Upper lobe of left lung (tissue), 6 donors: ENCODE results near the gene MAP4K4. TPM values are rescaled to one million over a fixed set of nuclear protein-coding genes. Genes with fewer than 3 reads are reported as not detected.
"Not testable (repeated sequence)": the region's sequence is repeated elsewhere in the genome, so short reads cannot be mapped to it uniquely, and the experiment has no call there.

Experiments
- ATAC-seq, 2 donors: fragments of 200-7000 bp; cut with Tn5 transposase; one replicate each; pipeline ENCODE4 v1.9.1; 2022; ENCODE audit warnings: mild to moderate bottlenecking in 2 of 2, moderate library complexity in 2 of 2; ENCODE audit not compliant: low FRiP score in 2 of 2
- DNase-seq, 2 donors: peaks; one replicate each; pipeline ENCODE4 v3.0.0-alpha.2; 2019 to 2020
- H3K27ac ChIP-seq, 4 donors: fragments of 200-600 bp; sonication (generic); one replicate each; pipeline ENCODE4 v1.5.1; 2016 to 2019
- H3K27me3 ChIP-seq, 4 donors: fragments of 200-600 bp; sonication (generic); one replicate each; pipeline ENCODE4 v1.5.1; 2017 to 2019
- H3K36me3 ChIP-seq, 4 donors: fragments of 200-600 bp; sonication (generic); one replicate each; pipeline ENCODE4 v1.5.1; 2016 to 2019
- H3K4me1 ChIP-seq, 4 donors: fragments of 200-600 bp; sonication (generic); one replicate each; pipeline ENCODE4 v1.5.1; 2018 to 2019
- H3K4me3 ChIP-seq, 4 donors: fragments of 200-600 bp; sonication (generic); one replicate each; pipeline ENCODE4 v1.5.1; 2017 to 2019; ENCODE audit warnings: mild to moderate bottlenecking in 2 of 4, moderate library complexity in 1 of 4
- H3K9me3 ChIP-seq, 4 donors: fragments of 200-600 bp; sonication (generic); one replicate each; pipeline ENCODE4 v1.5.1; 2018 to 2019
- EP300 ChIP-seq, 4 donors: sonication (generic); formaldehyde crosslinking; IDR thresholded peaks; one replicate each; pipeline ENCODE4 v1.5.1; 2017; ENCODE audit warnings: antibody characterized with exemption in 4 of 4, control low read depth in 2 of 4
- POLR2A ChIP-seq, 4 donors: fragments of 450-650 bp; IDR thresholded peaks; one replicate each; pipeline ENCODE4 v1.5.1; 2016 to 2017; ENCODE audit warnings: antibody characterized with exemption in 4 of 4, mild to moderate bottlenecking in 2 of 4
- POLR2AphosphoS5 ChIP-seq, 2 donors: sonication (generic); formaldehyde crosslinking; IDR thresholded peaks; one replicate each; pipeline ENCODE4 v1.5.1; 2017; ENCODE audit warnings: antibody characterized with exemption in 2 of 2
- WGBS, 2 donors: methylation state at CpG; one replicate each; pipeline ENCODE4 v1.1.5; 2017 to 2018; 5-methylcytosine and 5-hydroxymethylcytosine counted together
- total RNA-seq, 6 donors: library from RNA; depleted of rRNA in 4 of 6; stranded (reverse); fragments of >200 nt in 4 of 6; gene quantifications; one replicate each; pipeline versions ENCODE4 v1.1.0 to v1.2.1, GENCODE V29; 2016 to 2021
- TF ChIP-seq, protein P1 (sequence below), 6 experiments: fragments of 450-650 bp in 4 of 6; fragments of 200-600 bp in 2 of 6; sonication (generic) in 2 of 6; IDR thresholded peaks; one replicate each; pipeline ENCODE4 v1.5.1; 2016 to 2019; ENCODE audit warnings: antibody characterized with exemption in 6 of 6
- donor health status: DM: no; HTN: no; CAD: no; lungs with moderate emphysema.
- donor health status: DM: no; HTN: yes; CAD: no; lungs with severe emphysema.

MAP4K4 gene
- total RNA-seq, 6 donors from 2014 or later, result 49.8 to 88.0 (median 56.4) TPM

DNA sequence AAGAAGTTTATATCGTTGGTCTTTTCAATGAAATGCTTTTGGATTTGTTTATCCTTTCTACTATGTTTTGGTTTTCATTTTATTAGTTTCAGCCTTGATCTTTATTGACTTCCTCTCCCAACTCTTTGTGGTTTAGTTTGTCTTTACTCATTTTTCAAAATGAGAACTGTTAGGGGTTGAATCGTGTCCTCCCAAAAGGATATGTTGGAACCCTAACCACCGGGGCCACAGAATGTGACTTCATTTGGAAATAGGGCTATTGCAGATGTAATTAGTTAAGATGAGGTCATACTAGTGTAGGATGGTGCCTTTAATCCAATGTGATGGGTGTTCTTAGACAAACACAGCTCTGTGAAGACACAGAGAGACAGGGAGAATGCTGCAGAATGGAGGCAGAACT, 233.9 kb downstream of the MAP4K4 start:
- DNase-seq, result no peak
- TF ChIP-seq, protein P1, sequence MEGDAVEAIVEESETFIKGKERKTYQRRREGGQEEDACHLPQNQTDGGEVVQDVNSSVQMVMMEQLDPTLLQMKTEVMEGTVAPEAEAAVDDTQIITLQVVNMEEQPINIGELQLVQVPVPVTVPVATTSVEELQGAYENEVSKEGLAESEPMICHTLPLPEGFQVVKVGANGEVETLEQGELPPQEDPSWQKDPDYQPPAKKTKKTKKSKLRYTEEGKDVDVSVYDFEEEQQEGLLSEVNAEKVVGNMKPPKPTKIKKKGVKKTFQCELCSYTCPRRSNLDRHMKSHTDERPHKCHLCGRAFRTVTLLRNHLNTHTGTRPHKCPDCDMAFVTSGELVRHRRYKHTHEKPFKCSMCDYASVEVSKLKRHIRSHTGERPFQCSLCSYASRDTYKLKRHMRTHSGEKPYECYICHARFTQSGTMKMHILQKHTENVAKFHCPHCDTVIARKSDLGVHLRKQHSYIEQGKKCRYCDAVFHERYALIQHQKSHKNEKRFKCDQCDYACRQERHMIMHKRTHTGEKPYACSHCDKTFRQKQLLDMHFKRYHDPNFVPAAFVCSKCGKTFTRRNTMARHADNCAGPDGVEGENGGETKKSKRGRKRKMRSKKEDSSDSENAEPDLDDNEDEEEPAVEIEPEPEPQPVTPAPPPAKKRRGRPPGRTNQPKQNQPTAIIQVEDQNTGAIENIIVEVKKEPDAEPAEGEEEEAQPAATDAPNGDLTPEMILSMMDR (IDR thresholded peaks at IDR 0.05), result no peak
- no peak for TF ChIP-seq POLR2A (IDR thresholded peaks at IDR 0.05)
- TF ChIP-seq EP300 (IDR thresholded peaks at IDR 0.05), result no peak
- no peak for TF ChIP-seq POLR2AphosphoS5 (IDR thresholded peaks at IDR 0.05)
- 65% methylated on average over 3 of the region's 3 CpGs for WGBS, 2 donors
- Histone ChIP-seq H3K9me3 (peaks cover 0 to 12% (median 9%) of the 10 kb centered on the region in 4 donors), H3K4me1 (no peaks in the 10 kb centered on the region), H3K4me3 (no peak overlapping the region), H3K27ac (no peak overlapping the region), H3K36me3 (no peaks in the 10 kb centered on the region), H3K27me3 (no peaks in the 10 kb centered on the region)
- ATAC-seq, result peak in 1 of 2 donors; percentile 36

DNA sequence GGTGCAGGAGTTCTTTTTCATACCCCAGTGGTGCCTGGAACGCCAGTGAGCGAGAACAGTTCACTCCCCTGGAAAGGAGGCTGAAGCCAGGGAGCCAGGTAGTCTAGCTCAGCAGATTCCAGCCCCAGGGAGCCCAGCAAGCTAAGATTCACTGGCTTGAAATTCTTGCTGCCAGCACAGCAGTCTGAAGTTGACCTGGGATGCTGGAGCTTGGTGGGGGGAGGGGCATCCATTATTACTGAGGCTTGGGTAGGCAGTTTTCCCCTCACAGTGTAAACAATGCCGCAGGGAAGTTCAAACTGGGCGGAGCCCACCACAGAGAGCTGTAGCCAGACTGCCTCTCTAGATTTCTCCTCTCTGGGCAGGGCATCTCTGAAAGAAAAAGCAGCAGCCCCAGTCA, 238.3 kb downstream of the MAP4K4 start:
- not testable (repeated sequence) for H3K4me3 ChIP-seq, DNase-seq, ATAC-seq, H3K4me1 ChIP-seq, H3K27me3 ChIP-seq, H3K36me3 ChIP-seq, H3K27ac ChIP-seq, H3K9me3 ChIP-seq
- 75% methylated on average over 4 of the region's 4 CpGs; no CpG with 5 or more reads in 1 of the 2 donors for WGBS, 2 donors

DNA sequence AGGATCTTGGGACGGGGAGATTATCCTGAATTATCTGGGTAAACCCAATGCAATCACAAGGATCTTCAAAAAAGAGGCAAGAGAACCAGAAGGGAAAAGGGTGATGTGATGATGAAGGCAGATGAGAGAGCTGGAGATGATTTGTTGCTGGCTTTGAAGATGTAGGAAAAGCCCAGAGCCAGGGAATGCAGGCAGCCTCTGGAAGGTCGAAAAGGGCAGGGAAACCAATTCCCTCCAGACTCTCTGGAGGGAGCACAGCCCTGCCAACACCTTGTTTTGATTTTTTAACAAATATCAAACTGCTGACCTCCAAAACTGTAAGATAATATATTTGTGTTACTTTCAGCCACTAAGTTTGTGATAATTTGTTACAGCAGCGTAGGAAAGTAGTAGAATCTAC, 245.3 kb downstream of the MAP4K4 start:
- H3K9me3 ChIP-seq, result peaks cover 0 to 8% (median 0%) of the 10 kb centered on the region in 4 donors
- H3K27me3 ChIP-seq, result no peaks in the 10 kb centered on the region
- DNase-seq, result no peak
- no peaks in the 10 kb centered on the region for H3K4me1 ChIP-seq
- no peak for TF ChIP-seq EP300 (IDR thresholded peaks at IDR 0.05)
- TF ChIP-seq, protein P1 (IDR thresholded peaks at IDR 0.05), result no peak
- TF ChIP-seq POLR2AphosphoS5 (IDR thresholded peaks at IDR 0.05), result no peak
- no peak for TF ChIP-seq POLR2A (IDR thresholded peaks at IDR 0.05)
- no peaks in the 10 kb centered on the region for H3K36me3 ChIP-seq
- H3K4me3 ChIP-seq, result no peak overlapping the region
- H3K27ac ChIP-seq, result no peak overlapping the region
- ATAC-seq, result no peak
- WGBS, 2 donors, result 84 to 88% methylated on average over 3 of the region's 3 CpGs

Other genes starting within 250 kb of the MAP4K4 start
- 10 to 100 TPM in 1 of 6 donors, 1 to 10 TPM in 1, under 1 TPM in 2, not detected in 2; 0.24 to 21.0 (median 0.80) TPM for gene RFX8, start 222.6 kb upstream of the MAP4K4 start, total RNA-seq